ENCODE results near the gene CELSR2. TPM values are rescaled to one million over a fixed set of nuclear protein-coding genes. Genes with fewer than 3 reads are reported as not detected.

CELSR2 gene
- polyA plus RNA-seq, 12 donors, result 3.5 to 16.7 (median 4.7) TPM; not detected in 1

DNA sequence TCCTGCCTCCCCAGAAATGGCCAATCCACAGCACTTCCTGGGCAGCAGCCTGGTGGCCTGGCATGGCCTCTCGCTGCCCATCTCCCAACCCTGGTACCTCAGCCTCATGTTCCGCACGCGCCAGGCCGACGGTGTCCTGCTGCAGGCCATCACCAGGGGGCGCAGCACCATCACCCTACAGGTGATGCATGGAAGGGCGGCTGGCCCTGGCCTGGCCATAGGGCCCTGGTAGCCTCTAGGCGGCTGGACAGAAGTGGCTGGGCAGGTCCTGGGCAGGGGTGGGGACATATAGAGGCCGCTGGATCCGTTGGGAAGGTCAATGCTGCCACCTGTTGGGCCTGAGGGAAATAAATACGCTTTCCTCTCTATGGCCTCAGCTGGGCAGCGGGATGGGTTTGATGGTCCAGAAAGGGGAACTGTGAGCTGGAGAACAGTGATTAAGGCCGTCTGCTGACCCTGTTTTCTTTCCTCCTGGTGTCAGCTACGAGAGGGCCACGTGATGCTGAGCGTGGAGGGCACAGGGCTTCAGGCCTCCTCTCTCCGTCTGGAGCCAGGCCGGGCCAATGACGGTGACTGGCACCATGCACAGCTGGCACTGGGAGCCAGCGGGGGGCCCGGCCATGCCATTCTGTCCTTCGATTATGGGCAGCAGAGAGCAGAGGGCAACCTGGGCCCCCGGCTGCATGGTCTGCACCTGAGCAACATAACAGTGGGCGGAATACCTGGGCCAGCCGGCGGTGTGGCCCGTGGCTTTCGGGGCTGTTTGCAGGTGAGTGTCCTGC is 14.4 kb downstream of the CELSR2 start:
- DNase-seq, result peak; percentile 69

DNA sequence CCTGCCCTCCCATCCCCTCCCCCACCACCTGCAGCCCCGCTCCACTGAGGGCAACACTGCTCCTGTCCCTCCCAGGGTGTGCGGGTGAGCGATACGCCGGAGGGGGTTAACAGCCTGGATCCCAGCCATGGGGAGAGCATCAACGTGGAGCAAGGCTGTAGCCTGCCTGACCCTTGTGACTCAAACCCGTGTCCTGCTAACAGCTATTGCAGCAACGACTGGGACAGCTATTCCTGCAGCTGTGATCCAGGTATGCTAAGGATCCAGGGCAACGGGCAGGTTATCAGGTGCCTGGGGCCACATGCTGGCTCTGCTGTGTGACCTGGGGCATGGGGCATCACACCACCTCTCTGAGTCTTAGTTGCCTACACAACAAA is 15.0 kb downstream of the CELSR2 start:
- DNase-seq, result no peak

DNA sequence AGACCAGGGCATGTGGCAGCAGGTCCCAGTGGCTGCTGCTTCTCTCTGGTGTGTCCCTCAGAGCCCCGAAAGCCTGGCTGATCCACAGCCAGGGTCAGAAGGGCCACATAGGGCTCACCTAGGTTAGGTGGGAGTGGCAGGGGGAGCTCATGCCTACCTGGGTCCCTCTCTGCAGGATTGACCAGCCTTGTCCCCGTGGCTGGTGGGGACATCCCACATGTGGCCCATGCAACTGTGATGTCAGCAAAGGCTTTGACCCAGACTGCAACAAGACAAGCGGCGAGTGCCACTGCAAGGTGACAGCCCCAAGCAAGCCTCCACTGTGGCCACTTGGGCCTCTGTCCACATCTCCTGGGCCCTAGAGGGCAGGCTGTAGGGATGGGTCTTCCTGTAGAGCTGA is 15.7 kb downstream of the CELSR2 start:
- DNase-seq, result no peak

DNA sequence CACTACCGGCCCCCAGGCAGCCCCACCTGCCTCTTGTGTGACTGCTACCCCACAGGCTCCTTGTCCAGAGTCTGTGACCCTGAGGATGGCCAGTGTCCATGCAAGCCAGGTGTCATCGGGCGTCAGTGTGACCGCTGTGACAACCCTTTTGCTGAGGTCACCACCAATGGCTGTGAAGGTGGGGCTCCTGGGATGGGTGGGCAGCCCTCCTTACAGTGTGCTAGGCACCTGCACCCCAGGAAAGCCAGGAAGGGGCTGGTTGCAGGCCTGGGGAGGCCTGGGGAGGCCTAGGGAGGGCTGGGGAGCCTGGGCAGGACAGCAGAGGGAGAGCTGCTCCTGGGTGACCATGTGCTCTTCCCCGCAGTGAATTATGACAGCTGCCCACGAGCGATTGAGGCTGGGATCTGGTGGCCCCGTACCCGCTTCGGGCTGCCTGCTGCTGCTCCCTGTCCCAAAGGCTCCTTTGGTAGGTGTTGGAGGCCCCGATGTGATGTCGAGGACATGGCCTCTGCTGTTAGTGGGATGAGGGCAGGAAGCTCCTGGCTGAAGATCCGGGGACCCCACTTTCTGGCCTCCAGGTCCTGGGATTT is 16.5 kb downstream of the CELSR2 start:
- no peak for DNase-seq

DNA sequence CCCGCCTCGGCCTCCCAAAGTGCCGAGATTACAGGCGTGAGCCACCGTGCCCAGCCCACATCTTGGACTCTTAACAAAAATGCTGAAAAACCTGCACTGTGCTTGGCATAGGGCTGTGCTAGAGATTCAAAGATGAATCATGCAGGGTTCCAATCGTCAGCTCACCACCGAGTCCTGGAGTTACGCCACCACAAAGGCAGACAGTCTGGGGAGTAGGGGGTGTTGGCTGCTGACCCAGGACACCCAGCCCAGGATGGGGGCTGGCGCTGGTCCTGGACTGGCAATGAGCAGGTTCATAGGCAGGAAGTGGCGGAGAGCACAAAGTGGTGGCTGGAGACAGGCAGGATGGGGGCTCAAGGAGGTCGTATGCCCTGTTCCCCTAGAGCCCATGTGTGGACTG is 17.6 kb downstream of the CELSR2 start:
- DNase-seq, result no peak

DNA sequence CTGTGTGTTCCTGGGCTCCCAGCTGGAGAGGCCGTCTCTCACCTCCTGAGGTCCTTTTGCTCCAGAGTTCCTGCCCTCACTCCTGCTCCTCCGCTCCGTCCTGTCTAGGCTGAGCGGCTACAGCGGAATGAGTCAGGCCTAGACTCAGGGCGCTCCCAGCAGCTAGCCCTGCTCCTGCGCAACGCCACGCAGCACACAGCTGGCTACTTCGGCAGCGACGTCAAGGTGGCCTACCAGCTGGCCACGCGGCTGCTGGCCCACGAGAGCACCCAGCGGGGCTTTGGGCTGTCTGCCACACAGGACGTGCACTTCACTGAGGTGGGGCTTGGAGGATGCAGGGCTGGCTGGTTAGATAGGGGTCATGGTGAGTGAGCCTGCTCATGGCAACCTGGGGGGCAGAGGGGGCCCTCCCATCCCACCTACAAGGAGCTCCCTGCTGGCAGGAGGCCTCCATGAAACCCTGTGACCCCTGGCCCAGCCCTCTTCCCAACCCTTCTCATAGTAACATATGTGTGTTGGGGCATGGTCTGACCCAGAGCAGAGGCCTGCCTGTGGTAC is 18.5 kb downstream of the CELSR2 start:
- no peak for DNase-seq

DNA sequence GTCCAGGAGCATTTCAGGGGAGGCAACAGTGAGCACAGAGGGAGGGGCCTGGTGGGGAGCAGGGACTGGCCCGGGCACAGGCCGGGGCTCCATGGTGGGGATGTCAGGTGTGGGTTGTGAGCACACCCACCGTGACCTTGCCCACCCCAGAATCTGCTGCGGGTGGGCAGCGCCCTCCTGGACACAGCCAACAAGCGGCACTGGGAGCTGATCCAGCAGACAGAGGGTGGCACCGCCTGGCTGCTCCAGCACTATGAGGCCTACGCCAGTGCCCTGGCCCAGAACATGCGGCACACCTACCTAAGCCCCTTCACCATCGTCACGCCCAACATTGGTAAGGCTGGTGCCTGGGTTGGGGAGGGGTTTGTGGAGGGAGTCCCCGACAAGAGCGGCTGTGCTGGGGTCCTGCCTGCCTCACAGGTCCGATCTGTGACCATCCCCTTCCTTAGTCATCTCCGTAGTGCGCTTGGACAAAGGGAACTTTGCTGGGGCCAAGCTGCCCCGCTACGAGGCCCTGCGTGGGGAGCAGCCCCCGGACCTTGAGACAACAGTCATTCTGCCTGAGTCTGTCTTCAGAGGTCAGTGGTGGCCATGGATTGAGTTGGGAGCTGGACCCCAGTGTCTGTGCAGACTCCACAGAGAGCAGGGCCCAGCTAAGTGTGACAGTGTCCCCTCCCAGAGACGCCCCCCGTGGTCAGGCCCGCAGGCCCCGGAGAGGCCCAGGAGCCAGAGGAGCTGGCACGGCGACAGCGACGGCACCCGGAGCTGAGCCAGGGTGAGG is 19.3 kb downstream of the CELSR2 start:
- DNase-seq, result no peak

DNA sequence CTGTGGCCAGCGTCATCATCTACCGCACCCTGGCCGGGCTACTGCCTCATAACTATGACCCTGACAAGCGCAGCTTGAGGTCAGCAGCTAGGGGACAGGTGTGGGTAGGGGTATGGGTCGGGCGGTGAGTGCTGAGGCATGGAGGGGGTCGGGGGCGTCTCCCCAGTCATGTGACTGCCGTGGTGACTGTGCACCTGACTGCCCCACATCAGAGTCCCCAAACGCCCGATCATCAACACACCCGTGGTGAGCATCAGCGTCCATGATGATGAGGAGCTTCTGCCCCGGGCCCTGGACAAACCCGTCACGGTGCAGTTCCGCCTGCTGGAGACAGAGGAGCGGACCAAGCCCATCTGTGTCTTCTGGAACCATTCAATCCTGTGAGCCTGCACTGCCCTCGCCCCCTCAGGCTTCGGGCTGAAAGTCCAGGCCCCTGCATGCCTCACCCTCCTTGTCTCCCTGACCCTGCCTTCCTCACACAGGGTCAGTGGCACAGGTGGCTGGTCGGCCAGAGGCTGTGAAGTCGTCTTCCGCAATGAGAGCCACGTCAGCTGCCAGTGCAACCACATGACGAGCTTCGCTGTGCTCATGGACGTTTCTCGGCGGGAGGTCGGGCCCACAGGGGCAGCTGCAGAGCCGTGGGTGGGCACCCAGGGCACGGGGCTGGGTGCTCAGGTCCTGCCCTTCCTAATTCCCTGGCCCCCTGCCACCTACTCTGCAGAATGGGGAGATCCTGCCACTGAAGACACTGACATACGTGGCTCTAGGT is 20.1 kb downstream of the CELSR2 start:
- DNase-seq, result no peak

DNA sequence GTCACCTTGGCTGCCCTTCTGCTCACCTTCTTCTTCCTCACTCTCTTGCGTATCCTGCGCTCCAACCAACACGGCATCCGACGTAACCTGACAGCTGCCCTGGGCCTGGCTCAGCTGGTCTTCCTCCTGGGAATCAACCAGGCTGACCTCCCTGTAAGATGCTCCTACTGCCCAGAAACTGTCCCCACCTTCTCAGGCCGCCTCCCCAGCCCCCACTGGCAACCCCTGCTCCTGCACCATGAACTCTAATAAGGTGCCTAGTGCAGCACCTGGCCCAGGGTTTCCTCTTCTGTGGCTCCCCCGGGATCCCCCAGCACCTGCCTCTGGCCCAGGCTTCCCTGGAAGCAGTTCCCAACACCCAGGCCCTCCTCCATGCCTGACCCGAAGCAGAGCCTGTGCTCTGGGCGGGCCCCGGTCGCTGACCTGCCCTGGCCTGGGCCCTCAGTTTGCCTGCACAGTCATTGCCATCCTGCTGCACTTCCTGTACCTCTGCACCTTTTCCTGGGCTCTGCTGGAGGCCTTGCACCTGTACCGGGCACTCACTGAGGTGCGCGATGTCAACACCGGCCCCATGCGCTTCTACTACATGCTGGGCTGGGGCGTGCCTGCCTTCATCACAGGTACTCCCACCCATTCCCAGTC is 20.8 kb downstream of the CELSR2 start:
- DNase-seq, result no peak

DNA sequence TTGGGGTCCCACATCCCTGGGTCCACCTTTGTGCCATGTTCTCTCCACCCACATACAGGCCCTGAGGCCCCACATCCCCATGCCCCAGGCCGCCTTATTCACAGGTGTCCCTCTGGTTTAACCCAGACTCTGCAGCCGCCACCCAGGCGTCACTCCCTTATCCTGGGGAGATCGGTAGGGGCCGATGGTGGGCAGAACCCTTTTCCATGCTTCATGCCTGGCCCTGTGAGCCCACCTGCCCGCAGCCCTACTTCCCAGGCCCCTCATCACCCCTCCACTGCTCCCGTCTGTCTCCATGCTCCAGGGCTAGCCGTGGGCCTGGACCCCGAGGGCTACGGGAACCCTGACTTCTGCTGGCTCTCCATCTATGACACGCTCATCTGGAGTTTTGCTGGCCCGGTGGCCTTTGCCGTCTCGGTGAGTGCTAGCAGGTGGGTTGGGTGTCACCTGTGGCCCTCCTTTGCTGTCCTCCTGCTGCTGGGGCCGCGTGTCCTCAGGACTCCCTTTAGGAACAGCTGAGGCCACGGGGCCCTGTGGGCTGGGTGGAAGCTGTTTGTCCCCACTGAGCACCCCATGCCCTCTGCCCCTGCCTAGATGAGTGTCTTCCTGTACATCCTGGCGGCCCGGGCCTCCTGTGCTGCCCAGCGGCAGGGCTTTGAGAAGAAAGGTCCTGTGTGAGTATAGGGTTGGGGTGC is 21.4 kb downstream of the CELSR2 start:
- no peak for DNase-seq

DNA sequence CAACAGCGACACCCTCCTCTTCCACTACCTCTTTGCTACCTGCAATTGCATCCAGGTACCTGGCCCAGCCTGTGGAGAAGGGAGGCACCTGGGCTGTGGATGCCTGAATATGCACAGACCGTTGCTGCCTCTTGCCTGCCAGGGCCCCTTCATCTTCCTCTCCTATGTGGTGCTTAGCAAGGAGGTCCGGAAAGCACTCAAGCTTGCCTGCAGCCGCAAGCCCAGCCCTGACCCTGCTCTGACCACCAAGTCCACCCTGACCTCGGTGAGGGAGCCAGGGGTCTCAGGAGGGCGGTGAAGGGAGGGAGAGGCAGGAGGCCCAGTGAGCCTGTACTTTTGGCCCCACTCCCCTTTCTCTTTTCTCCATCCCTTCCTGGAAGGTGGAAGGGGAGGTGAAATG is 22.1 kb downstream of the CELSR2 start:
- DNase-seq, result no peak

DNA sequence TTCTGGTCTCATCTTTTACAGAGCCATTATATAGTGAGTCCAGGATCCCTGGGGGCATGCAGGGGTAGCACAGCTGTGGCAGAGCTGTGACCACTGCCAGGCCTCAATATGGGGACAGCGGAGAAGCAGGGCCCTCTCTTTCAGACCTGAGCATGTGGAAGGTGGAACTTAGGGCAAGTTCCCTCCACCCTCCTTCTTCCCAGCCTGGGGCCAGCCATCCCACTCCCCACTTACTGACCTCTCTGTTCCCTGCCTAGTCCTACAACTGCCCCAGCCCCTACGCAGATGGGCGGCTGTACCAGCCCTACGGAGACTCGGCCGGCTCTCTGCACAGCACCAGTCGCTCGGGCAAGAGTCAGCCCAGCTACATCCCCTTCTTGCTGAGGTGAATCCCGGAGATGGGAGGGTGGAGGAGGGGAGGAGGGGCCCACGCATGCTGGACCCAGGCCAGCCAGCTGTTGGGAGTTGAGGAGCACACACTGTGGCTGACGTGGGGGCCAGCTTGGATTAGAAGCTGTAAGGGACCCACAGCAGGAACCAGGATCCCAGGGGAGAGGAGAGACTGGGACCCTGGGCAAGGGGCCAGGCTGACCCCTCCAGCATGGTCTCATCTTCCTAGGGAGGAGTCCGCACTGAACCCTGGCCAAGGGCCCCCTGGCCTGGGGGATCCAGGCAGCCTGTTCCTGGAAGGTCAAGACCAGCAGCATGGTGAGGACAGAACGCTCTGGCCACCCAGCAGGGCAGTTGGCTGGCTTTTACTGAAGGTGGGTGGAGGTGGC is 22.9 kb downstream of the CELSR2 start:
- no peak for DNase-seq

DNA sequence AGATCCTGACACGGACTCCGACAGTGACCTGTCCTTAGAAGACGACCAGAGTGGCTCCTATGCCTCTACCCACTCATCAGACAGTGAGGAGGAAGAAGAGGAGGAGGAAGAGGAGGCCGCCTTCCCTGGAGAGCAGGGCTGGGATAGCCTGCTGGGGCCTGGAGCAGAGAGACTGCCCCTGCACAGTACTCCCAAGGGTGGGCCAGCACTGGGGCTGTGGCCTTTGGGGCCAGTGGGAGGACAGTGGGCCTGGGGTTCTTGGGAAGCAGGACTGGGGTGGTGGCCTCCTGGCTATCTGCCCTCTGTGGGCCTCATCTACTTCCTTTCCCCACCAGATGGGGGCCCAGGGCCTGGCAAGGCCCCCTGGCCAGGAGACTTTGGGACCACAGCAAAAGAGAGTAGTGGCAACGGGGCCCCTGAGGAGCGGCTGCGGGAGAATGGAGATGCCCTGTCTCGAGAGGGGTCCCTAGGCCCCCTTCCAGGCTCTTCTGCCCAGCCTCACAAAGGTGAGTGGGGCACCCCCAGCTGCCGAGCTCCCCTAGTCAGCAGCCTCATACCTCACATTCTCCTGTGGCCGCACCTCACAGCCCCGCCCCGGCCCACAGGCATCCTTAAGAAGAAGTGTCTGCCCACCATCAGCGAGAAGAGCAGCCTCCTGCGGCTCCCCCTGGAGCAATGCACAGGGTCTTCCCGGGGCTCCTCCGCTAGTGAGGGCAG is 23.6 kb downstream of the CELSR2 start:
- no peak for DNase-seq

DNA sequence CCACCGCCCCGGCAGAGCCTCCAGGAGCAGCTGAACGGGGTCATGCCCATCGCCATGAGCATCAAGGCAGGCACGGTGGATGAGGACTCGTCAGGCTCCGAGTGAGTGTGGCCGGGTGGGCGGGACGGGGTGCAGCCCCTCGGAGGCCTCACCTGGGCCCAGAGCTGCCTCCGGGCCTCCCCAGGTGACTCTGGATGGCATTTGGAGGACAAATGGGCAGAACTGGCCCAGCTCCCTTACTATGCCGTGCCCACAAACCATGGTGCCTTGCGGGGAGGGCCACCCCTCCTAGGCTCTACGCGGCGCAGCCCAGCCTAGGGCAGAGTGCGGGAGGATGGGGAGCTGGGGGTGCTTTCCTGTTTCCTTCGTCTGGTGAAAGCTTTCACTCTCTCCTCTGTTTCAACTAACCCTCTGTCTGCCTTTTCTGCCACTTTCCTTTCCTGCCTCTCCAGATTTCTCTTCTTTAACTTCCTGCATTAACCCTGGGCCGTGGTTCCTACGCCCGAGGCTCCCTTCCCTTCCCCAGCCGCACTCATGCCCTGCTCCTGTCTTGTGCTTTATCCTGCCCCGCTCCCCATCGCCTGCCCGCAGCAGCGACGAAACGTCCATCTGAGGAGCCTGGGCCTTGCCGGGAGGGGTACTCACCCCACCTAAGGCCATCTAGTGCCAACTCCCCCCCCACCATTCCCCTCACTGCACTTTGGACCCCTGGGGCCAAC is 24.4 kb downstream of the CELSR2 start:
- DNase-seq, result no peak

DNA sequence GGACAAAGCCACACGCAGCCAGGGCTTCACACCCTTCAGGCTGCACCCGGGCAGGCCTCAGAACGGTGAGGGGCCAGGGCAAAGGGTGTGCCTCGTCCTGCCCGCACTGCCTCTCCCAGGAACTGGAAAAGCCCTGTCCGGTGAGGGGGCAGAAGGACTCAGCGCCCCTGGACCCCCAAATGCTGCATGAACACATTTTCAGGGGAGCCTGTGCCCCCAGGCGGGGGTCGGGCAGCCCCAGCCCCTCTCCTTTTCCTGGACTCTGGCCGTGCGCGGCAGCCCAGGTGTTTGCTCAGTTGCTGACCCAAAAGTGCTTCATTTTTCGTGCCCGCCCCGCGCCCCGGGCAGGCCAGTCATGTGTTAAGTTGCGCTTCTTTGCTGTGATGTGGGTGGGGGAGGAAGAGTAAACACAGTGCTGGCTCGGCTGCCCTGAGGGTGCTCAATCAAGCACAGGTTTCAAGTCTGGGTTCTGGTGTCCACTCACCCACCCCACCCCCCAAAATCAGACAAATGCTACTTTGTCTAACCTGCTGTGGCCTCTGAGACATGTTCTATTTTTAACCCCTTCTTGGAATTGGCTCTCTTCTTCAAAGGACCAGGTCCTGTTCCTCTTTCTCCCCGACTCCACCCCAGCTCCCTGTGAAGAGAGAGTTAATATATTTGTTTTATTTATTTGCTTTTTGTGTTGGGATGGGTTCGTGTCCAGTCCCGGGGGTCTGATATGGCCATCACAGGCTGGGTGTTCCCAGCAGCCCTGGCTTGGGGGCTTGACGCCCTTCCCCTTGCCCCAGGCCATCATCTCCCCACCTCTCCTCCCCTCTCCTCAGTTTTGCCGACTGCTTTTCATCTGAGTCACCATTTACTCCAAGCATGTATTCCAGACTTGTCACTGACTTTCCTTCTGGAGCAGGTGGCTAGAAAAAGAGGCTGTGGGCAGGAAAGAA is 25.5 kb downstream of the CELSR2 start:
- DNase-seq, result no peak

DNA sequence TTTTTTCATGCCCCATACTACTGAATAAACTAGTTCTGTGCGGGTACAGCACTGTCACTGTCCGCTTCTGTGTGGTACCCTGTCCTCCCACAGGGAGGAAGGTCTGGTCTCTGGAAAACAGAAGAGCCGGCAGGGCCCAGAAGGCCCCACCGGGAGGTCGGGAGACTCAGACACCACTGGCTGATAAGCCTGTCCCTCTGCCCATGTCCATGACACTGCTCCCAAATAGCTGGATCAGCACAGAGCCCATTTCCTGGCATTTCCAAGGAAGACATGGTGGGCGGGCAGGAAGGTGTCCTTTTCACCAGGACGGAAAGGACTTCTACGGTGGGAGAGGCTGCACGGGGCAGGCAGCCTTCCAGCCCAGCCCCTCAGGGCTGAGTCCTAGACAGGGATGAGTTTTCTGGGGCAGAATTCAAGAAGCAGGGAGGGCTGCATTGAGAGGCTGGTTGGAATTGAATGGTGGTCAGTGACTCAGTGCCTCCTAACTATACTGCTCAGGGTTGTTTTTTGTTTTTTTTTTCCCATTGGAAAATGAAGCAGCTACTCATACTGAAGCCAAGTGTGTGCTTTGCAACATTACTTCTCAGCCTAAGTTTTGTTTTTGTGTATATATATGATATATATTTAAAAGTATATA is 26.5 kb downstream of the CELSR2 start:
- DNase-seq, result no peak

Data from muscle of arm (tissue), 12 donors.